Astrocyte of the spinal cord (primary cell): ENCODE measurements around the gene PRSS38.

Experiments used
- DNase-seq: peaks from one replicate; pipeline ENCODE4 v3.0.0; 2011; ENCODE audit warnings: low read depth, low spot score
- H3K4me3 ChIP-seq: 2 replicates; pipeline ENCODE4 v1.5.1; 2011; ENCODE audit warnings: low read depth, mild to moderate bottlenecking, low read length, moderate library complexity
- CTCF ChIP-seq: IDR thresholded peaks from 2 replicates; pipeline ENCODE4 v1.5.1; 2012; ENCODE audit warnings: low read depth, mild to moderate bottlenecking, low read length, inconsistent platforms
- in situ Hi-C: cut with HindIII; loops from 2 replicates; pipeline ENCODE4 v1.10.0; 2017; ENCODE audit warnings: low sequenced_read_pairs

PRSS38 gene

GRCh38 chr1:227893949-227894721 lies 78.7 kb downstream of the PRSS38 start:
- DNase-seq: no peak
- TF ChIP-seq CTCF: no peak
- no peak overlapping the region for H3K4me3 ChIP-seq
- in situ Hi-C loops: no loop called here

- no peak overlapping the region for H3K4me3 ChIP-seq
- no peak for TF ChIP-seq CTCF
- in situ Hi-C loops: no loop called here
- DNase-seq: no peak
Observed at GRCh38 chr1:227894831-227895451, 79.5 kb downstream of the PRSS38 start.
